Measurements from ENCODE around the gene SEPTIN8.

Gene SEPTIN8

DNA sequence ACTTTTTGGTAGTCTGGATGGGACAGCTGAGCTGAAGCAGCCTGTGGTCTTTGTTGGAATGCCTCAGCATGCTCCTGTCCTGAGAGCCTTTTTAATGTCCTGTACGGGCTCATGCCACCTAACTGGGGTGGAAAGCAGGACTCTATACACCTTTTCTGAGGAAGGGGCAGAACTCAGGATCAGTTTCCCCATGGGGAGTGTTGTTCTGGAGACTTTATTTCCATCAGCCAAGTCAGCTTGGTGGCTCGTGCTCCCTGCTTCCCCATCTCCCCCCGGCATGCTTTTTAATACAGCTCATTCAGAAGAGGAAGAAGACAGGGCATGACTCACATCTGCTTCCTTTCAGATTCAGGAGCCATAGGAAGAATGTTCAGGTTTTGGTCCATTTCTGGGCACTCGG lies 5.1 kb upstream of the SEPTIN8 start:
- no peak for DNase-seq (ENCODE audit: low read depth in 2 of 2)

- no peak for DNase-seq (ENCODE audit: low read depth in 2 of 2)
Observed at GRCh38 chr5:132781029-132781428, 4.0 kb upstream of the SEPTIN8 start.

DNA sequence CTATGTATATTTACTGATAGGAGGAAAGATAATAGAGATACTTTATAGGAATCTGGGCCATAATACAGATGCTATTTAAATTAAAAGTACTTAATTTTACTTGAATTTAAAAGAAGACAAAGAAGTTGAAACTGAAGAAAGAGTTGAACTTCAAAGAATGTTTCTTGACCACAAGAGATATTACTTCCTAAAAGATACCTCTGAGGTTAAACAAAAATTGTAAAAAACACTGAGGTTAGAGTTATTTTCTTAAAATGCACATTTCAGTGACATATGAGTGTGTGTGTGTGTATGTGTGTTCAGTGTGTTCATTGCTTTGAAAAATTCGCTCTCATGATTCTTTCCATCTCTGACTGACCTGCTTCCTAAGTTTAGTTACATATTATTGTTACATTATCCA lies 3.5 kb upstream of the SEPTIN8 start:
- DNase-seq (ENCODE audit: low read depth in 2 of 2), result no peak

GRCh38 chr5:132779961-132780360 lies 2.9 kb upstream of the SEPTIN8 start:
- DNase-seq (ENCODE audit: low read depth in 2 of 2), result no peak

DNA sequence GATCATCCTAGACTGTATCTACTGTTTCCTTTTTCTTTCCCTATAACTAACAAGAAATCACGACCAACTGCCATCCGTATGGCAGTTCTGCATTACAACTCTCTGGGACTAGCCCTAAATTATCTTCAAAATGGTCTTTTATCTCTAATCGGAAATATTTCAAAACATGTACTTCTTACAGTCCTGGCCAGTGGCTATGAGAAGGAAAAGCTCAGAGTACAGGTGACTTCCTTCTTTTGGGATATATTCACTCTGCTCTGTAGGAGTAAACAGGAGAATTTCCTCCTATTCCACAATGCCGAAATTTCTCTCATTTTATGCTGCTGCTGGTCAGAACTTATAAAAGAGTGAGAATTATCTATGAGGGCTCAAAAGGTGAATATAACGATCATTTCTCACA lies 1.8 kb upstream of the SEPTIN8 start:
- DNase-seq (ENCODE audit: low read depth in 2 of 2), result no peak

- DNase-seq (ENCODE audit: low read depth in 2 of 2), result no peak
Observed at GRCh38 chr5:132778129-132778528, 1.1 kb upstream of the SEPTIN8 start.

DNA sequence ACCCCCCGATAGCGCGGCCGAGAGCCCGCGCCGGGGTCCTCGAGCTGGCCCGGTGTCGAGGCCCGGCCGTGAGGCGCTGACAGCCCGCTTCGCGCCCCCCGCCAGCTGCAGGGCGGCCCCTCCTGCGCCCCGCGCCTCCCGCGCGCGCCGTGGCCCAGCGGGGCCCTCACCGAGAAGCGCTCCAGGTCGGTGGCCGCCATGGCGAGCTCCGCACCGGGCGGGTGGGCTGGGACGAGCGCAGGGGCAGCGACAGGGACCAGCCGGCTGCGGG lies 166 bp downstream of the SEPTIN8 start:
- DNase-seq (ENCODE audit: low read depth in 2 of 2), result no peak

DNA sequence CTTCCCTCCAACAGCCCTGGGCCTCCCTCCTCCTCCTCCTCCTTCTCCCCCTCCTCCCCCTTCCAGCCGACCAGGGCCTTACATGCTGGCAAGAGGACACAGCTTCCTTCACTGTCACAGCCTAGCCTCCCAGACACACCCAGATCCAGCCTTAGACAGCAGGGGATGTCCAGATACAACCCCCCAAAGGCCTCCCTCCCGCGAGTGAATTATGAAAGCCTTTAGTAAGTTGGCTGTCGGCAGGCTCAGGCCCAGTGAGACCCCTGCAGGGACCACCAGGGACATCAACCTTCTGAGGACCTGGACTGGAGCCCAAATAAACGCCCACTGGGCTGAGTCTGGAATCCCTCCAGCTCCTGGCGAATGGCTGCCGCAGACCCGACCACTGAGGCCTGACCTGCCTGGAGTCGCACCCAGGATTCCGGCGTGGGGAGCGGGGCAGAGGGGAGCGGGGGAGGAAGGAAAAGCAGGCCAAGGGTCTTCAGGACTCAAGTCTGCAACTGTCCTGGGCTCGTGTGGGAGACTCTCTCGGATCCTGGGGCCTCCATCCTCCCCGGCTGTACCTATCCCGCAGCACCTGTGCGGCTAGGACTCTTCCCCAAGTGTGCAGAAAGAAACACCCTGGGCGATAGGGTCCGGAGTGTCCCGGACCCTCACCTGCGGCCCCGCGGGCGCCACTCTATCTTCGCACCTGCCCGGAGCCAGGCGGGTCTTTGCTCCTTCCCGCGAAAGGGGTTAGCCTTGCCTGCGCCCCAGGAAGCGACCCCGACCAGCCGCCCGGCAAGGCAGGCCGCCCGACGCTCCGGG lies 705 bp downstream of the SEPTIN8 start:
- DNase-seq (ENCODE audit: low read depth in 2 of 2), result no peak

DNA sequence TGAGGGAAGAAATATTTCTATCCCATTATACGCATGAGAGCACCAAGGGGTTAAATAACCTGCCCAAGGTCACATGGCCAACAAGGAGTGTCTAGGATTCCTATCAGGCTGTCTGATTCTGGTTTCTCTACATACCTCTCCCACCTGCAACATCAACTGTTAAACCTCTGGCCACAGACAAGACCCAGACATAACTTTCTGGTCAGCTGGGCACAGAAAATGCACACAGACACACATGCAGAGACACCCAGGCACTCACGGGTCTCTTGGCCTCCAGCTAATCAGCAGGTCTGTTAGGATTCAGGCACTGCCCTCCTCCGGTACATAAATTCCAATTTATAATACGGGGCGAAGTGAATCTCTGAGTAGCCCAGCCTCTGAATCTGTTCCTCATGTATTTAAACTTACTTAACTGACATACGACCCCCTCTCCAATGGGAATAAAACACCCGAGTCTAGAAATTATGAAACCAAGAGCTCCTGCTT lies 1.5 kb downstream of the SEPTIN8 start:
- DNase-seq (ENCODE audit: low read depth in 2 of 2), result no peak

- no peak for DNase-seq (ENCODE audit: low read depth in 2 of 2)
Observed at GRCh38 chr5:132774896-132775295, 2.1 kb downstream of the SEPTIN8 start.

GRCh38 chr5:132774406-132774805 lies 2.6 kb downstream of the SEPTIN8 start:
- DNase-seq (ENCODE audit: low read depth in 2 of 2), result no peak

- no peak for DNase-seq (ENCODE audit: low read depth in 2 of 2)
Observed at GRCh38 chr5:132773601-132774355, 3.3 kb downstream of the SEPTIN8 start.

DNA sequence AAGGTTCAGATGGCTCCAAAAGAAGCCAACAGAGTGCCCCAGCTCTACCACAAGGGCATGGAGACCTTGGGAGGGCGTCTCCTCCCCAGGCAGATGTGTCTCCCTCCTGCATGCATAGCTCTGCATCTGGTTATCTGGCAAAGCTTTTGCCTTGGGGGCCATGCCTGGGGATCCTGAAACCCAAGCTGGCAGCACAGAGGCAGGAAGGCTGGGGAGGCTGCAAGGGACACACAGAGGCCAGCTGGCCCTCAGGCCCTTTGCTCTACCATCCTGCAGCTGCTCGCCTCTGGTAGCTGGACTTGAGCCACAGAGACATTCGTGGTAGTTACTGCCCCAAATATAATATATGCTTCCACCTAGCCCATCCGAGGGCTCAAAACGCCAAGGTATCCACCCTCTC lies 3.9 kb downstream of the SEPTIN8 start:
- DNase-seq (ENCODE audit: low read depth in 2 of 2), result no peak

DNA sequence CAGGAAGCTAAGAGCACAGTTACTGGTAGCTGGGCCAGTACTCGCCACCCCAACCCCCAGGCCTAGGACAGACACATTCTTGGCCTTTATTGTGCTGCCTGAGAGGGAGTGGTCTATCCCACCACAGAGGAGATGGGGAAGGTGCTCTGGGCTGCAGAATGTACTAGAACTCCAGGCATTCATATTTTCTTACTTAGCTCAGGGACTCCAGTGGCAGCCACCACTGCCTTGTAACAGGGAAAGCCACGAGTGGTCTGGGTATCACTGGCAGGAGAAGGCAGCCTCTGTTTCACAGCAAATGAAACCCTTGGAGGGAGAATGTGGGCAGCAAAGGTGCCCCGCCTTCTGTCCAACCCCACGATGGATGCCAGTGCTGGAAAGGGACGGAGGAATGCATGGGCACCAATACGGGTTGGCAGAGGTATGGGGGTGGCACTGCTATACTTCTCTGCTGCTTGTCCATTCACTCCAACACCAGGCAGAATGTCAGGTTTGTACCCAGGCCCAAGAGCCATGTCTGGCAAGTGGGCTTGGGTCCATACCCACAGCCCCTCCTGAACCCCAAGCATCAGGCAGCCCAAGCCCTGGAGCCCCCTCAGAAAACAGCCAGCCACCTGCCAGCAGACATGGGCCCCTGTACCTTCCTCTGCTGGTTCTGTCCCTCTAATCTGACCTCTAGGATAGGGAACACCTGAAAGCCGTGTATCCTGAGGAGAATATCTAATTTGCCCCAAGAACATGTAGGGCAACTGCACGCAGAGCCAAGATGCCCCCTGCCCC lies 4.6 kb downstream of the SEPTIN8 start:
- DNase-seq (ENCODE audit: low read depth in 2 of 2), result no peak

DNA sequence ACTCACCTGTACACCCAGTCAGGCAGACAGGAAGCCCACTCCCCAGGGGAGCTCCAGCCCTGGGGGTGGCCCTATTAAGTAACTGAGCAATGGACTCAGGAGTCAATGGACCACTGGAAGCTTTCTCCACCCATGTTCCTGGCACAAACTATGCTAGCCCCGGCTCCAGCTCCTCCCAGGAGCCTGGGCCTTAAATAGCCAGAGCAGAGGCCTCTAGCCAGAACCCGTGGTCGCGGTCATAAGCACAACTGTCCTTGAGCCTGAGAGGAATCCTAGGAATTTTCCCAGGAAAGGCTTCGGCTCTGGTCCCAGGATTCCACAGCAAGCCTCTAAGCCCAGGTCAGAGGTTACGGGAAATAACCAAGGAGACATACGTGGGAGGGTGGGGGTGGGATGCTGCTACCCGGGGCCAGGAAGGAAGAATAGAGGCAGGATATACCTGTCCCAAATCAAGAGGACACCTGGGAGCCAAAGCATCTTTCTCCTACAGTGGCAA lies 5.5 kb downstream of the SEPTIN8 start:
- no peak for DNase-seq (ENCODE audit: low read depth in 2 of 2)

- DNase-seq (ENCODE audit: low read depth in 2 of 2), result no peak
Observed at GRCh38 chr5:132770476-132771159, 6.4 kb downstream of the SEPTIN8 start.

DNA sequence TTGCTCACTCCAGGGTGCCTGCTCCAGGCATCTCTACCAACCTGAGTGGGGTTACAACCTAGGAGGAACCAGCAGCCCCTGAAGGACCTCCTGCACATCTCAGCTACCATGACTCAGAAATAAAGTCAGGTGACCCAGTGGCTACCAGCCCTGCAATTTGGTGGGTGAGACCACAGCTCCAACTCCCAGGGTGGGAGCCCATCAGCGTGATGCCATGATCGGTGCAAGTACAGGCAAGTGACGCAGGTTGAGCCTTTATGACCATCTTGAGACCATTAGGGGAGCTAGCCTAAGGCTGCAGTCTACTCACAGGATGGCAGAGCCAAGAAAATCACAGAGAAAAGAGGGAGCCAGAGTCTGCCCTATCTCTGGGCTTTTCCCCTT lies 8.6 kb downstream of the SEPTIN8 start:
- no peak for DNase-seq (ENCODE audit: low read depth in 2 of 2)

DNA sequence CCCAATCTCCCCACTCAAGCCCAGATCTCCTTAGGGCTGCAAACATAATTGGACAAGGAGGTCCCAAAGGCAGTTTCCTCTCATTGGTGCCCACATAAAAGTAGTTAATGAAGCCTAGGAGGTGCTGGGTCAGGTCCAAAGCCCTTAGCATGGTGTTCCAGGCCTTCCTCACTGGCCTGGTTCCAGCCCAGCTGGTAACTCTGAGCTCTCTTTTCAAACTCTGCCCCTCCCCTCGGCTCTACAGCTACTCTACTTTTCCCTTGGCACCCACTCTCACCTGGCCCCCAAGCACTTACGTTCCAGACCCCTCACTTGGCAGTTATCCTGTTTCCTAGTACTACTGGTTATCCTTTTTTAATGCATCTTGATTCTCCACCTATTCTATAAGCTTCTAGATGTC lies 9.9 kb downstream of the SEPTIN8 start:
- no peak for DNase-seq (ENCODE audit: low read depth in 2 of 2)

- DNase-seq (ENCODE audit: low read depth in 2 of 2), result no peak
Observed at GRCh38 chr5:132766806-132767055, 10.3 kb downstream of the SEPTIN8 start.

DNA sequence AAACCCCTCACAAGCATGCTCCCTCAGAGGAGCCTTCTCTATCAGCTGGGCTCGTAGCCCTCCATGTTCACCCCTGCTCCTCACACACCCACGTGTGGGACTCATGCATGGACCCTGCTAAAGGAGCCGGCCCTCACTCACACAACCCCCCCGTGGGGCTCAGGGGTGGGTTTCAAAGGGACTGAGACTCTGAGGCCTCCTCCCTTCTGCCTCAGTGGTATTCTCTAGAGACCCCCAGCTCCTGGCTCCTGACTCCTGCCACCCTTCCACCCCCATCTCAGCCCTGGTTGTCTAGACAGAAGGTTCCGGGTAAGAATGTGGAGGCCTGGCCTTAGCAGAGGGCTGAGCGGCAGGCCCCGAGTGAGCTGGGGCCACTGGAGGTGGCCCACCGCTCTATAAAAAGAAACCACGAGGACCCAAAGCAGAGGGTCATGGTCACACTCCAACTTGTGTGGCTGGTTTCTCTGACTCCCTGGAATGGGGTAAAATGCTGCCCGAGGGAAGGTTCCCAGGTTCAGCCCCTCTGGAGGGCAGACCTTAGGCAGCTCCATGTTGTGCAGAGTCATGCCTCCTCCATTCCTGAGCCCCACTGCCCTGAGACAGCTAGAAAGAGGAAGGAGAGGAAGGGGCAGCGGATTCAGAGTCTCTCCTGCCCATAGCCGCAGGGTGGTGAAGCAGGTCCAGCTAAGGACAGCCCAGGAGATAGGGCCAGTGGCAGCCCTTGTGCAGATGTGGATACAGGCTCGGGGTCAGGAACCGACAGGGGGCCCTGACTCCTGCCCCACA lies 10.8 kb downstream of the SEPTIN8 start:
- no peak for DNase-seq (ENCODE audit: low read depth in 2 of 2)

GRCh38 chr5:132765311-132766019 lies 11.6 kb downstream of the SEPTIN8 start:
- DNase-seq (ENCODE audit: low read depth in 2 of 2), result no peak
